HepG2 (cell line): Measurements from ENCODE around the gene NBPF1. TPM values are rescaled to one million over a fixed set of nuclear protein-coding genes. Genes with fewer than 3 reads are reported as not detected.
A peak's percentile ranks its signal among the peaks of the same experiment; 100 is the strongest.

Experiments used
- AHR ChIP-seq: IDR thresholded peaks from 2 replicates; pipeline ENCODE4 v1.6.1; 2018; ENCODE audit warnings: missing genetic modification reagents, missing compliant biosample characterization
- ATRX ChIP-seq: sonication (generic); formaldehyde crosslinking; IDR thresholded peaks from 2 replicates; pipeline ENCODE4 v1.4.0; 2020; ENCODE audit warnings: missing genetic modification reagents, borderline replicate concordance
- GLI4 ChIP-seq: sonication (generic); formaldehyde crosslinking; IDR thresholded peaks from 2 replicates; pipeline ENCODE4 v1.5.1; 2020; ENCODE audit warnings: missing genetic modification reagents, mild to moderate bottlenecking, moderate library complexity, borderline replicate concordance
- HIVEP1 ChIP-seq: sonication (generic); formaldehyde crosslinking; IDR thresholded peaks from 2 replicates; pipeline ENCODE4 v1.4.0; 2020; ENCODE audit warnings: mild to moderate bottlenecking, missing genetic modification reagents
- NRL ChIP-seq: sonication (generic); formaldehyde crosslinking; IDR thresholded peaks from 2 replicates; pipeline ENCODE4 v1.5.0; 2020; ENCODE audit warnings: missing genetic modification reagents, mild to moderate bottlenecking, moderate library complexity, borderline replicate concordance
- PCBP1 ChIP-seq: fragments of 200-400 bp; formaldehyde crosslinking; IDR thresholded peaks from 2 replicates; pipeline ENCODE4 v1.6.1; 2017; ENCODE audit warnings: mild to moderate bottlenecking, low read depth, low read length, borderline replicate concordance
- RARA ChIP-seq: IDR thresholded peaks from 2 replicates; pipeline ENCODE4 v1.6.1; 2016; ENCODE audit warnings: missing genetic modification reagents, missing compliant biosample characterization
- RBFOX2 ChIP-seq: fragments of 200-400 bp; formaldehyde crosslinking; IDR thresholded peaks from 2 replicates; pipeline ENCODE4 v1.6.1; 2017; ENCODE audit warnings: low read depth, mild to moderate bottlenecking, low read length
- SP5 ChIP-seq: IDR thresholded peaks from 2 replicates; pipeline ENCODE4 v1.6.1; 2016; ENCODE audit warnings: low read depth, borderline replicate concordance
- SPEN ChIP-seq: sonication (generic); formaldehyde crosslinking; IDR thresholded peaks from 2 replicates; pipeline ENCODE4 v1.5.1; 2020; ENCODE audit warnings: low read depth, mild to moderate bottlenecking, missing genetic modification reagents
- TEAD2 ChIP-seq: sonication (generic); formaldehyde crosslinking; IDR thresholded peaks from 2 replicates; pipeline ENCODE4 v1.9.0; 2021; ENCODE audit warnings: missing genetic modification reagents
- ZFP1 ChIP-seq: IDR thresholded peaks from 2 replicates; pipeline ENCODE4 v1.6.1; 2016
- ZFP37 ChIP-seq: sonication (generic); formaldehyde crosslinking; IDR thresholded peaks from 2 replicates; pipeline ENCODE4 v1.4.0; 2020; ENCODE audit warnings: missing genetic modification reagents, borderline replicate concordance
- ZFP91 ChIP-seq: sonication (generic); formaldehyde crosslinking; IDR thresholded peaks from 2 replicates; pipeline ENCODE4 v1.9.0; 2022; ENCODE audit warnings: missing genetic modification reagents, mild to moderate bottlenecking, borderline replicate concordance
- ZNF512B ChIP-seq: sonication (generic); formaldehyde crosslinking; IDR thresholded peaks from 2 replicates; pipeline ENCODE4 v1.5.1; 2020; ENCODE audit warnings: missing genetic modification reagents, mild to moderate bottlenecking, borderline replicate concordance
- ZNF550 ChIP-seq: sonication (generic); formaldehyde crosslinking; IDR thresholded peaks from 2 replicates; pipeline ENCODE4 v1.4.0; 2020; ENCODE audit warnings: mild to moderate bottlenecking, missing genetic modification reagents, borderline replicate concordance
- ZNF619 ChIP-seq: sonication (generic); formaldehyde crosslinking; IDR thresholded peaks from 2 replicates; pipeline ENCODE4 v1.4.0; 2020; ENCODE audit warnings: mild to moderate bottlenecking, missing genetic modification reagents
- ZNF709 ChIP-seq: sonication (generic); formaldehyde crosslinking; IDR thresholded peaks from 2 replicates; pipeline ENCODE4 v1.5.0; 2020; ENCODE audit warnings: mild to moderate bottlenecking, missing genetic modification reagents
- ZNF768 ChIP-seq: sonication (generic); formaldehyde crosslinking; IDR thresholded peaks from 2 replicates; pipeline ENCODE4 v1.4.0; 2020; ENCODE audit warnings: missing genetic modification reagents
- ZNF788 ChIP-seq: sonication (generic); formaldehyde crosslinking; IDR thresholded peaks from 2 replicates; pipeline ENCODE4 v1.5.0; 2020; ENCODE audit warnings: mild to moderate bottlenecking, missing genetic modification reagents, borderline replicate concordance
- ZNF883 ChIP-seq: sonication (generic); formaldehyde crosslinking; IDR thresholded peaks from 2 replicates; pipeline ENCODE4 v1.5.1; 2020; ENCODE audit warnings: mild to moderate bottlenecking, missing genetic modification reagents; ENCODE audit errors: not compliant biosample characterization
- polyA plus RNA-seq, 8 experiments: library from polyadenylated mRNA; depleted of rRNA in 3 of 8; stranded (reverse) in 7 of 8; unstranded in 1 of 8; fragments of >200 nt; fragmentation: Illumina TruSeq in 4 of 8; extraction: Trizol in 4 of 8; gene quantifications; 2 replicates each; pipeline versions ENCODE4 v1.2.1 to v1.2.3, GENCODE V29; 2011 to 2016; ENCODE audit warnings: low read depth in 4 of 8, missing spikeins in 1 of 8, mixed read lengths in 1 of 8; ENCODE audit not compliant: insufficient read depth in 1 of 8
- total RNA-seq, 5 experiments: library from RNA; depleted of rRNA; stranded (reverse); fragments of >200 nt; fragmentation: Illumina TruSeq; extraction: Trizol; gene quantifications; 2 replicates each; pipeline ENCODE4 v1.2.3, GENCODE V29; 2016; ENCODE audit warnings: low read depth in 1 of 5
- TF ChIP-seq, protein P1 (sequence below): sonication (generic); formaldehyde crosslinking; IDR thresholded peaks from 2 replicates; pipeline ENCODE4 v1.8.0; 2022; ENCODE audit warnings: mild to moderate bottlenecking, missing genetic modification reagents, moderate library complexity
- TF ChIP-seq, protein P2 (sequence below): sonication (generic); formaldehyde crosslinking; IDR thresholded peaks from 2 replicates; pipeline ENCODE4 v1.8.0; 2022; ENCODE audit warnings: mild to moderate bottlenecking, missing genetic modification reagents, borderline replicate concordance

Gene NBPF1
- total and polyA plus RNA-seq, 2 of the 13 experiments (the other 11 are each of a cell fraction or from before 2014, with no cell fraction given): 30.3 to 35.6 TPM

- TF ChIP-seq ZNF512B (CRISPR knock-in tag): no peak
- TF ChIP-seq ZNF550 (CRISPR knock-in tag): no peak
- TF ChIP-seq AHR (CRISPR knock-in tag): no peak
- peak; percentile 50; the same call in 1 of the 2 replicates for TF ChIP-seq NRL (CRISPR knock-in tag)
- TF ChIP-seq ZNF768 (CRISPR knock-in tag): 0 out of 2 replicates have a peak, but pooled peaks have one; percentile 22
- no peak for TF ChIP-seq ZFP37
- TF ChIP-seq SP5 (CRISPR knock-in tag): no peak
- TF ChIP-seq HIVEP1 (CRISPR knock-in tag): 0 out of 2 replicates have a peak, but pooled peaks have one; percentile 31
- TF ChIP-seq ZNF709: no peak
- TF ChIP-seq ZNF788 (CRISPR knock-in tag): no peak
- 0 out of 2 replicates have a peak, but pooled peaks have one; percentile 52 for TF ChIP-seq TEAD2 (CRISPR knock-in tag)
- no peak for TF ChIP-seq SPEN (CRISPR knock-in tag)
- no peak for TF ChIP-seq RARA
- TF ChIP-seq PCBP1: 0 out of 2 replicates have a peak, but pooled peaks have one; percentile 38
- peak; percentile 21; the same call in 1 of the 2 replicates for TF ChIP-seq ZFP91 (CRISPR knock-in tag)
- TF ChIP-seq RBFOX2: no peak; the same call in 1 of the 2 replicates
- TF ChIP-seq ZNF619 (CRISPR knock-in tag): no peak
- TF ChIP-seq, protein P1, sequence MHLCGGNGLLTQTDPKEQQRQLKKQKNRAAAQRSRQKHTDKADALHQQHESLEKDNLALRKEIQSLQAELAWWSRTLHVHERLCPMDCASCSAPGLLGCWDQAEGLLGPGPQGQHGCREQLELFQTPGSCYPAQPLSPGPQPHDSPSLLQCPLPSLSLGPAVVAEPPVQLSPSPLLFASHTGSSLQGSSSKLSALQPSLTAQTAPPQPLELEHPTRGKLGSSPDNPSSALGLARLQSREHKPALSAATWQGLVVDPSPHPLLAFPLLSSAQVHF: no peak
- TF ChIP-seq ATRX (CRISPR knock-in tag): no peak
- TF ChIP-seq ZNF883 (CRISPR knock-in tag): peak; percentile 7
- no peak for TF ChIP-seq ZFP1 (CRISPR knock-in tag)
- TF ChIP-seq, protein P2, sequence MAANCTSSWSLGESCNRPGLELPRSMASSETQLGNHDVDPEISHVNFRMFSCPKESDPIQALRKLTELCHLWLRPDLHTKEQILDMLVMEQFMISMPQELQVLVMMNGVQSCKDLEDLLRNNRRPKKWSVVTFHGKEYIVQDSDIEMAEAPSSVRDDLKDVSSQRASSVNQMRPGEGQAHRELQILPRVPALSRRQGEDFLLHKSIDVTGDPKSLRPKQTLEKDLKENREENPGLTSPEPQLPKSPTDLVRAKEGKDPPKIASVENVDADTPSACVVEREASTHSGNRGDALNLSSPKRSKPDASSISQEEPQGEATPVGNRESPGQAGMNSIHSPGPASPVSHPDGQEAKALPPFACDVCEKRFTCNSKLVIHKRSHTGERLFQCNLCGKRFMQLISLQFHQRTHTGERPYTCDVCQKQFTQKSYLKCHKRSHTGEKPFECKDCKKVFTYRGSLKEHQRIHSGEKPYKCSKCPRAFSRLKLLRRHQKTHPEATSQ: no peak
- no peak for TF ChIP-seq GLI4
Observed at GRCh38 chr1:16631248-16632043, 18.1 kb upstream of the NBPF1 start (continued).
